Lung (tissue), 16 donors: ENCODE data around the gene SPCS3. TPM values are rescaled to one million over a fixed set of nuclear protein-coding genes. Genes with fewer than 3 reads are reported as not detected.

Experiments
- ATAC-seq: fragments of 200-7000 bp; cut with Tn5 transposase; one replicate; pipeline ENCODE4 v1.9.1; 2020; ENCODE audit warnings: moderate number of reproducible peaks; ENCODE audit not compliant: insufficient read depth, low FRiP score
- DNase-seq, 3 donors: peaks; one replicate each; pipeline ENCODE4 v3.0.0-alpha.2; 2013 to 2017
- H3K27ac ChIP-seq, 2 donors: one replicate each; pipeline ENCODE4 v1.5.1; 2013; ENCODE audit warnings: mild to moderate bottlenecking in 2 of 2, moderate library complexity in 2 of 2, control low read depth in 1 of 2, inconsistent platforms in 1 of 2, low read depth in 1 of 2, low read length in 1 of 2
- H3K27me3 ChIP-seq, 3 donors: one replicate each; pipeline ENCODE4 v1.5.1; 2013; ENCODE audit warnings: low read length in 2 of 3; ENCODE audit not compliant: control insufficient read depth in 3 of 3, insufficient read depth in 3 of 3
- H3K36me3 ChIP-seq, 4 donors: one replicate each; pipeline ENCODE4 v1.5.1; 2013; ENCODE audit warnings: low read length in 4 of 4, mild to moderate bottlenecking in 1 of 4, moderate library complexity in 1 of 4; ENCODE audit not compliant: control insufficient read depth in 4 of 4, insufficient read depth in 4 of 4
- H3K4me1 ChIP-seq, 5 donors: one replicate each; pipeline ENCODE4 v1.5.1; 2013; ENCODE audit warnings: low read length in 5 of 5, mild to moderate bottlenecking in 2 of 5, moderate library complexity in 1 of 5; ENCODE audit not compliant: control insufficient read depth in 5 of 5, insufficient read depth in 5 of 5
- H3K4me3 ChIP-seq: one replicate; pipeline ENCODE4 v1.5.1; 2013; ENCODE audit warnings: mild to moderate bottlenecking, control low read depth, moderate library complexity
- H3K9ac ChIP-seq, 2 donors: one replicate each; pipeline ENCODE4 v1.5.1; 2013; ENCODE audit warnings: low read length in 2 of 2, control low read depth in 1 of 2; ENCODE audit not compliant: insufficient read depth in 1 of 2
- H3K9me3 ChIP-seq, 4 donors: one replicate each; pipeline ENCODE4 v1.5.1; 2013; ENCODE audit warnings: low read length in 3 of 4, mild to moderate bottlenecking in 1 of 4, moderate library complexity in 1 of 4; ENCODE audit not compliant: control insufficient read depth in 4 of 4, insufficient read depth in 3 of 4
- CTCF ChIP-seq: IDR thresholded peaks from 2 replicates; pipeline ENCODE4 v1.5.1; 2012; ENCODE audit warnings: mild to moderate bottlenecking; ENCODE audit errors: control extremely low read depth, extremely low read depth
- WGBS, 2 donors: extraction: QIAGEN DNeasy Blood & Tissue Kit; methylation state at CpG; one replicate each; pipeline ENCODE4 v1.1.7; 2013; 5-methylcytosine and 5-hydroxymethylcytosine counted together
- long read RNA-seq, 5 donors: transcript quantifications; one replicate each; lab custom pipeline, GENCODE V29; 2026
- polyA plus RNA-seq, 2 donors: library from polyadenylated mRNA; stranded (reverse); fragments of 200-250 nt; gene quantifications; one replicate each; pipeline ENCODE4 v1.2.1, GENCODE V29; 2013
- total RNA-seq, 2 donors: library from RNA; depleted of rRNA in 1 of 2; stranded (reverse); fragments of >200 nt in 1 of 2; gene quantifications; one replicate each; pipeline ENCODE4 v1.2.1, GENCODE V29; 2014 to 2021
- donor health status: control.
- donor health status: control.
- donor health status: Bipolar disorder and iron deficiency.
- donor health status: healthy.
- donor health status: DM: yes; HTN: yes; CAD: no.

SPCS3 gene
- total RNA-seq (100 to 1,000 TPM; 104 to 170 TPM), polyA plus RNA-seq (10 to 100 TPM; 39.4 to 67.5 TPM)
- long read RNA-seq, donor 1, full-length matches to known transcripts, result 51 of 51 reads
- long read RNA-seq, donor 1, partial matches to known transcripts, result 0 of 51 reads
- long read RNA-seq, donor 1, other reads (novel, unspliced or antisense), result 0 of 51 reads
- long read RNA-seq, donor 2, full-length matches to known transcripts, result 16 of 16 reads
- long read RNA-seq, donor 2, partial matches to known transcripts, result 0 of 16 reads
- long read RNA-seq, donor 2, other reads (novel, unspliced or antisense), result 0 of 16 reads
- long read RNA-seq, donor 3, full-length matches to known transcripts, result 20 of 20 reads
- long read RNA-seq, donor 3, partial matches to known transcripts, result 0 of 20 reads
- long read RNA-seq, donor 3, other reads (novel, unspliced or antisense), result 0 of 20 reads
- long read RNA-seq, donor 4, full-length matches to known transcripts, result 15 of 15 reads
- long read RNA-seq, donor 4, partial matches to known transcripts, result 0 of 15 reads
- long read RNA-seq, donor 4, other reads (novel, unspliced or antisense), result 0 of 15 reads
- long read RNA-seq, donor 5, full-length matches to known transcripts, result 36 of 36 reads
- long read RNA-seq, donor 5, partial matches to known transcripts, result 0 of 36 reads
- long read RNA-seq, donor 5, other reads (novel, unspliced or antisense), result 0 of 36 reads

GRCh38 chr4:176319704-176320339, at the start of gene SPCS3:
TSS of gene SPCS3 (plus strand) at chr4:176319966. CDS start at chr4:176320077, 111 bp downstream.
- Histone ChIP-seq H3K4me1 (peaks cover 0 to 18% (median 7%) of the 10 kb centered on the region in 5 donors), H3K27me3 (no peaks in the 10 kb centered on the region), H3K9me3 (no peaks in the 10 kb centered on the region), H3K36me3 (peaks cover 0 to 4% (median 1%) of the 10 kb centered on the region in 4 donors), H3K4me3 (peak within 1 kb of the TSS; percentile 93), H3K9ac (peak within 1 kb of the TSS; percentile 87 to 98), H3K27ac (peak within 1 kb of the TSS; percentile 97 to 99)
- ATAC-seq (peak; percentile 97), DNase-seq (peak; percentile 97 to 99 (median 98))
- no peak for TF ChIP-seq CTCF
- 0% methylated on average over 61 to 94 of the region's 94 CpGs for WGBS, 2 donors

GRCh38 chr4:176270669-176271068, 49.1 kb upstream of the SPCS3 start:
- no peaks in the 10 kb centered on the region for H3K27me3 ChIP-seq
- H3K4me3 ChIP-seq, result no peak overlapping the region
- peak overlapping the region in 1 of 2 donors; percentile 51 for H3K27ac ChIP-seq
- H3K9ac ChIP-seq, result no peak overlapping the region
- DNase-seq, result no peak
- 72 to 76% methylated on average over 5 of the region's 5 CpGs for WGBS, 2 donors
- ATAC-seq, result no peak
- no peaks in the 10 kb centered on the region for H3K36me3 ChIP-seq
- no peaks in the 10 kb centered on the region for H3K4me1 ChIP-seq
- no peak for TF ChIP-seq CTCF
- no peaks in the 10 kb centered on the region for H3K9me3 ChIP-seq

GRCh38 chr4:176271749-176272148, 48.0 kb upstream of the SPCS3 start:
- Histone ChIP-seq H3K9ac (no peak overlapping the region), H3K4me1 (no peaks in the 10 kb centered on the region), H3K27me3 (no peaks in the 10 kb centered on the region), H3K4me3 (no peak overlapping the region), H3K36me3 (no peaks in the 10 kb centered on the region), H3K9me3 (no peaks in the 10 kb centered on the region), H3K27ac (peak overlapping the region in 1 of 2 donors; percentile 21)
- 82 to 88% methylated on average over 3 of the region's 3 CpGs for WGBS, 2 donors
- ATAC-seq (no peak), DNase-seq (no peak)
- no peak for TF ChIP-seq CTCF
